Measurements from ENCODE around the gene UCN3.
A peak's percentile ranks its signal among the peaks of the same experiment; 100 is the strongest.

Gene UCN3

GRCh38 chr10:5390607-5391205 is 25.9 kb downstream of the UCN3 start (continued):
- peak; percentile 87 for TF ChIP-seq ZNF280D (tag by site-specific recombination; IDR thresholded peaks at IDR 0.05)
- no peak for TF ChIP-seq ZNF830 (tag by site-specific recombination; IDR thresholded peaks at IDR 0.05; ENCODE audit: low read depth)
- no peak for TF ChIP-seq ZNF776 (tag by site-specific recombination; IDR thresholded peaks at IDR 0.05; ENCODE audit: borderline replicate concordance)
- no peak for TF ChIP-seq ZNF169 (tag by site-specific recombination; IDR thresholded peaks at IDR 0.05)
- TF ChIP-seq ZNF26 (tag by site-specific recombination; IDR thresholded peaks at IDR 0.05): no peak
- TF ChIP-seq HOXD13 (CRISPR knock-in tag; IDR thresholded peaks at IDR 0.05; ENCODE audit: borderline replicate concordance): no peak
- no peak for TF ChIP-seq ZNF280C (tag by site-specific recombination; IDR thresholded peaks at IDR 0.05)
- TF ChIP-seq ZNF548 (tag by site-specific recombination; IDR thresholded peaks at IDR 0.05): no peak
- no peak for TF ChIP-seq RBAK (tag by site-specific recombination; IDR thresholded peaks at IDR 0.05)
- no peak for TF ChIP-seq ZNF473 (tag by site-specific recombination; IDR thresholded peaks at IDR 0.05)
- 0 out of 2 replicates have a peak, but pooled peaks have one; percentile 19 for TF ChIP-seq ZNF518A (tag by site-specific recombination; conservative IDR thresholded peaks at IDR 0.05; ENCODE audit: low read depth)
- no peak for TF ChIP-seq ZNF132 (tag by site-specific recombination; IDR thresholded peaks at IDR 0.05; ENCODE audit: borderline replicate concordance)
- no peak for TF ChIP-seq ZNF488 (tag by site-specific recombination; IDR thresholded peaks at IDR 0.05)
- TF ChIP-seq ZNF792 (tag by site-specific recombination; IDR thresholded peaks at IDR 0.05): no peak
- no peak for TF ChIP-seq GLIS2 (tag by site-specific recombination; IDR thresholded peaks at IDR 0.05)
- no peak for TF ChIP-seq KLF1 (tag by site-specific recombination; IDR thresholded peaks at IDR 0.05)
- TF ChIP-seq ZNF626 (tag by site-specific recombination; IDR thresholded peaks at IDR 0.05): 0 out of 2 replicates have a peak, but pooled peaks have one; percentile 68
- no peak for TF ChIP-seq ZNF521 (tag by site-specific recombination; IDR thresholded peaks at IDR 0.05)
- no peak for TF ChIP-seq ZNF19 (tag by site-specific recombination; IDR thresholded peaks at IDR 0.05; ENCODE audit: low read depth)
- TF ChIP-seq MEIS1 (CRISPR knock-in tag; IDR thresholded peaks at IDR 0.05; ENCODE audit: borderline replicate concordance): no peak
- TF ChIP-seq KLF8 (tag by site-specific recombination; IDR thresholded peaks at IDR 0.05): no peak; the same call in 1 of the 2 replicates
- no peak for TF ChIP-seq PRDM10 (tag by site-specific recombination; IDR thresholded peaks at IDR 0.05)
- no peak for TF ChIP-seq ZNF624 (tag by site-specific recombination; IDR thresholded peaks at IDR 0.05)

Measured in HEK293 (cell line).